Measurements from ENCODE around the gene STAG1. TPM values are rescaled to one million over a fixed set of nuclear protein-coding genes. Genes with fewer than 3 reads are reported as not detected.

Gene STAG1
- total and polyA plus RNA-seq, 9 of the 15 experiments (the other 6 are each of a cell fraction or from before 2014, with no cell fraction given) = 2.7 to 17.7 (median 8.8) TPM

DNA sequence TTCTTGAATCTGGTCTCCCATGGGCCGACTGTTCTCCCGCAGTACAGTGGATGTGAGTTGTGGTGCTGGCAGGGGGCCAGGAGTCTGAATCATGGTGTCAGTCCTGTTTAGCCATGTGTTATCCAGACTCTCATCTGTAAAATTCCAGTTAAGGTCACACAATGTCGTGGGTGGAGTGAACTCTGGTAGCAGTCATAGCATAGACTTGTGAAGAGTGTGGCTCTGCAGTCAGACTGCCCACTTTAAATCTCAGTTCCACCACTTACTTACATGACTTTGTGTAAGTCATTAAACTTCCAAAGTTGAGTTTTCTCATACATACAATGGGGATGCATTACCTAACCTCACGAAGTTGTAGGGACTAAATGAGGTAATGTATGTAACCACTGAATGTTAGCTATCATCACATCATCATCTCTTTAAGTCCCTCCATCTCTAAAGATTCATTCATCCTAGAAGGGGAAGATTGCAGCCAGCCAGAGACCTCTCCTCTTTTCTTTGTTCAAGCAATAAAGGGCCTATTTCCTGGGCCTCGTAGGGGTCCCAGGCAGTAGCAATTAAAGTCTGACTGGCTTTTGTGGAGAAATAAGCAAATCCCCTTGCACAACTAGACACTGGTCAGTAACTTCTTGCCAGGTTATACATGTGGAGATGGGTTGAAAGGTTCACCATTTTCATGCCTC is 408.2 kb downstream of the STAG1 start (continued):
- TF ChIP-seq ZBTB7A (IDR thresholded peaks at IDR 0.05; ENCODE audit: borderline replicate concordance, control insufficient read depth, low read depth, low read length) (no peak), ASH1L (IDR thresholded peaks at IDR 0.05; ENCODE audit: borderline replicate concordance, low read depth, partially characterized antibody) (no peak), NR2C1 (IDR thresholded peaks at IDR 0.05) (0 out of 2 replicates have a peak, but pooled peaks have one; percentile 29), NR2C1 (tag; IDR thresholded peaks at IDR 0.05) (peak; percentile 83), TCF7L2 (IDR thresholded peaks at IDR 0.05; ENCODE audit: low read depth, low read length) (no peak), WHSC1 (IDR thresholded peaks at IDR 0.05; ENCODE audit: low read length) (no peak), SLC30A9 (CRISPR knock-in tag; IDR thresholded peaks at IDR 0.05) (no peak), TCF3 (CRISPR knock-in tag; IDR thresholded peaks at IDR 0.05) (peak; percentile 42; the same call in 1 of the 2 replicates), TEAD4 (IDR thresholded peaks at IDR 0.05; ENCODE audit: low read length) (peak; percentile 70), TEAD4 (CRISPR knock-in tag; IDR thresholded peaks at IDR 0.05; ENCODE audit: borderline replicate concordance) (no peak), HMG20A (CRISPR knock-in tag; conservative IDR thresholded peaks at IDR 0.05) (no peak), ZNF561 (CRISPR knock-in tag; conservative IDR thresholded peaks at IDR 0.05) (no peak), SMAD1 (IDR thresholded peaks at IDR 0.05; ENCODE audit: low read depth, low read length, partially characterized antibody) (peak; percentile 65), RBFOX2 (IDR thresholded peaks at IDR 0.05; ENCODE audit: low read depth, low read length) (no peak), HOXB6 (CRISPR knock-in tag; IDR thresholded peaks at IDR 0.05; ENCODE audit: borderline replicate concordance) (no peak), XRCC4 (IDR thresholded peaks at IDR 0.05; ENCODE audit: extremely low read depth, insufficient read depth, insufficient read length) (no peak), RFX5 (IDR thresholded peaks at IDR 0.05; ENCODE audit: low read depth, low read length) (no peak), TFAM (CRISPR knock-in tag; conservative IDR thresholded peaks at IDR 0.05) (no peak)
- TF ChIP-seq, protein P1, sequence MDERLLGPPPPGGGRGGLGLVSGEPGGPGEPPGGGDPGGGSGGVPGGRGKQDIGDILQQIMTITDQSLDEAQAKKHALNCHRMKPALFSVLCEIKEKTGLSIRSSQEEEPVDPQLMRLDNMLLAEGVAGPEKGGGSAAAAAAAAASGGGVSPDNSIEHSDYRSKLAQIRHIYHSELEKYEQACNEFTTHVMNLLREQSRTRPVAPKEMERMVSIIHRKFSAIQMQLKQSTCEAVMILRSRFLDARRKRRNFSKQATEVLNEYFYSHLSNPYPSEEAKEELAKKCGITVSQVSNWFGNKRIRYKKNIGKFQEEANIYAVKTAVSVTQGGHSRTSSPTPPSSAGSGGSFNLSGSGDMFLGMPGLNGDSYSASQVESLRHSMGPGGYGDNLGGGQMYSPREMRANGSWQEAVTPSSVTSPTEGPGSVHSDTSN (CRISPR knock-in tag; IDR thresholded peaks at IDR 0.05; ENCODE audit: low read depth) = no peak
- TF ChIP-seq, protein P1 (tag; conservative IDR thresholded peaks at IDR 0.05; ENCODE audit: low read depth) = peak; percentile 55; the same call in 1 of the 2 replicates

Measured in K562 (cell line).